CD4-positive, alpha-beta T cell treated with Interferon gamma for 1 hour (primary cell): Measurements from ENCODE around the gene ARMC9.
A peak's percentile ranks its signal among the peaks of the same experiment; 100 is the strongest.
"Not testable (repeated sequence)": the region's sequence is repeated elsewhere in the genome, so short reads cannot be mapped to it uniquely, and the experiment has no call there.

Source experiments
- DNase-seq: peaks from one replicate; pipeline ENCODE4 v3.0.0-alpha.2; 2020

The ARMC9 gene

DNA sequence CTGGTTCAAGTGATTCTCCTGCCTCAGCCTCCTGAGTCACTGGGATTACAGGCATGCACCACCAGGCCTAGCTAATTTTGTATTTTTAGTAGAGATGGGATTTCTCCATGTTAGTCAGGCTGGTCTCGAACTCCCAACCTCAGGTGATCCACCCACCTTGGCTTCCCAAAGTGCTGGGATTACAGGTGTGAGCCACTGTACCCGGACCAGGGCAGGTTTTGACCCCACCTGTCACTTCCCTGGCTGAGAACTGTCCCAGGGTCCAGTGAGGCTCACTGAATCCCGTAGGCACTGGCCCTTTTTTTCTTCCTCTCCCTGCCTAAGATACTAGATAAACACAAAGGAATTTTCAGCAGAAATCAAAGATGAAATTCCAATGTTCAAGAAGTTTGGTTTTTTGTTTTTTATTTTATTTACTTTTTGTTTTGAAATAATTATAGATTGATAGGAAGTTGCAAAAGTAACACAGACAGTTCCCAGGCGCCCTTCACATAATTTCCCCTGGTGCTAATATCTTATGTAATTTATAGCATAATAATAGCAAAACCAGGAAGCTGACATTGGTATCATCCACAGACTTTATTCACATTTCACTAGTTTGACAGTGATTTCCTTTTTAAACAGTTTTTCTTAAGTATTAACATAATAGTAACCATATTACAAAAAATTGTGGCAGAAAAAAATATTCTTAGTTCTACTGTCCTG, 144.7 kb downstream of the ARMC9 start:
- no peak for DNase-seq

DNA sequence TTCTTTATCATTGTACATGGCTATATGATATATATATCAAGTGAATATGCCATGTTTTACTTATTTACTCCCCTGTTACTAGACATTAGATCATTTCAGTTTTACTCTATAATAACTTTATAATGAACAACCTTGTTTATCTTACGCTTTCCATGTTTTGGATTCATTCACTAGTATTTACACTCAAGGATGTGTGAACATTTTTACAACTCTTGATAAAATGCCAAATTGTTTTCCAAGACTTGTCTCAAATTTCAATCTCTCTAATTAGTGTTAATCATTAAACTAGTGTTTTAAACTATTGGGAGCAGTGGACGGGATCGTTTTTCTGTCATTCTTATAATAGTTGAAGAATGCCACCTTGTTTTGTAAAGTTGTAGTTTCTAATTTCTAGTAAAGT, 145.6 kb downstream of the ARMC9 start:
- no peak for DNase-seq

DNA sequence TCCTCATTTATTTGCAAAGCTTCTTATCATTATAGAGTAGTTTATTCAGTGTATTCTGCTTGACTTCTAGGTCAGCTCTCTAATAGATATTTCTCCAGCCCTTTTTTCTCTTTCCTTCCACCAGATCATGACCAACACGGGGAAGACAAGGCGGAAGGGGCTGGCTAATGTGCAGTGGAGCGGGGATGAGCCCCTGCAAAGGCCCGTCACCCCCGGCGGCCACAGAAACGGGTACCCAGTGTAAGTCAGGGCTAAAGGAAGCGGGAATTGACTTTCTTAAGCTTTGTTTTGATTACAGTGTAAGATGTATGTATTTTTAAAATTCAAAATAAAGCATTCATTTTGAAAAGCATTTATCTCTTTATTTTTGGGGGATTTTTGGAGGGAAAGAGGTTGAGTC, 146.4 kb downstream of the ARMC9 start:
- no peak for DNase-seq

DNA sequence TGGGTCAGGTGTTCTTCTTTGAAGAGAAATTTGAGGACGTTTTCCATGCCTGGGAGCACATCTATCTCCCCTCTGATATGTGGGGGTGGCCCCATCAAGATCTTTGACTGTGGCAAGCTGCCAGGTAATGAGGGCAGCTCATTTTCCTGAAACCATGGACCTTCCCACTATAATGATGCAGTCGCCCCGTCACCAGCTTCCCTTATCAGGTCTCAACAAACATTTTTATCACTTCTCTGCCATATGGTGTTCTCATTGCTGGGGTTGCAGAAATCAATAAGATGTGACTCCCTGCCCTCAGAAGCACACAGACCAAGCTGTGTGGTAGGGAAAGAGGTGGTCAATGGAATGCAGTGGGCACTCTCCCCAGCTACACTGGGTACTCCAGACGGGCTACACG, 148.7 kb downstream of the ARMC9 start:
- DNase-seq, result no peak

DNA sequence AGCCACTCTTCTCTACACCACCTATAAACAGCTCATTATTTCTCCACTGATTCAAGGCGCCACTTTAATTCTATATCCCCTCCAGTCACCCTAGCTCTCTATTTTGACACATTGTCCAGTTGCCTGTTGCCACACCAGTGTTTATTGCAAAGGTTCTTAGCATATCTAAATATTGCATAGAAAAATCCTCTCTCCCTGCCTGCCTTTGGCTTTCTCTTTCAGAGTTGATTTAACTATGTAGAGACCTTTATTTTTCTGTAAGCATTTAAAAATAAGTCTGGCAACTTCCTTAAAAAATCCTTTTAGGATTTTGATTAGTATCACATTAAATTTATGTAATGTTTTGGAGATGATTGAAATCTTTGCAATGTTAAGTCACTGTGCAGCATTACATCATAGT, 149.2 kb downstream of the ARMC9 start:
- no peak for DNase-seq

DNA sequence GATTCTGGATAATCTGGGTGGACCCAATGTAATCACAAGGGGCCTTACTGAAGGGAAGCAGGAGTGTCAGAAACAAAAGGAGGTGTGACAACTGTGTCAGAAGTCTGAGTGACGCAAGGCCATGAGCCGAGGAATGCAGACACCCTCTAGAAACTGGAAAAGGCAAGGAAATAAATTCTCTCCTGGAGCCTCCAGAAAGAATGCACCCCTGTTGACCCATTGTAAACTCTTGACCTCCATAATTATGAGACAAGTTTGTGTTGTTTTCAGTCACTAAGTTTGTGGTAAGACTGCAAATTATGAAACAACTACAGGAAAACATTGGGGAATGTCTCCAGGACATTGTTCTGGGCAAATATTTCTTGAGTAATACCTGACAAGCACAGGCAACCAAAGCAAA, 149.7 kb downstream of the ARMC9 start:
- DNase-seq, result no peak

DNA sequence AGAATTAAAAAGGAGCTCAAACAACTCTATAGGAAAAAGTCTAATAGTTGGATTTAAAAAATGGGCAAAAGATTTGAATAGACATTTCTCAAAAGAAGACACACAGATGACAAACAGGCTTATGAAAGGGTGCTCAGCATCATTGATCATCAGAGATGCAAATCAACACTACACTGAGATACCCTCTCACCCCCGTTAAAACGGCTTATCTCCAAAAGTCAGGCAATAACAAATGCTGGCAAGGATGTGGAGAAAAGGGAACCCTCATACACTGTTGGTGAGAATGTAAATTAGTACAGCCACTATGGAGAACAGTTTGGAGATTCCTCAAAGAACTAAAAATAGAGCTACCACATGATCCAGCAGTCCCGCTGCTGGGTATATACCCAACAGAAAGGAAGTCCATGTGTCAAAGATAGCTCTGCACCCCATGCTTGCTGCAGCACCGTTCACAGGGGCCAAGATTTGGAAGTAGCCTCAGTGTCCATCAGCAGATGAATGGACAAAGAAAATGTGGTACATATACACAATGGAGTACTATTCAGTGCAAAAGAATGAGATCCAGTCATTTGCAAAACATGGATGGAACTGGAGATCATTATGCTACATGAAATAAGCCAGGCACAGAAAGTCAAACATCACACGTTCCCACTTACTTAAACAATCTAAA, 150.4 kb downstream of the ARMC9 start:
- DNase-seq, result no peak

DNA sequence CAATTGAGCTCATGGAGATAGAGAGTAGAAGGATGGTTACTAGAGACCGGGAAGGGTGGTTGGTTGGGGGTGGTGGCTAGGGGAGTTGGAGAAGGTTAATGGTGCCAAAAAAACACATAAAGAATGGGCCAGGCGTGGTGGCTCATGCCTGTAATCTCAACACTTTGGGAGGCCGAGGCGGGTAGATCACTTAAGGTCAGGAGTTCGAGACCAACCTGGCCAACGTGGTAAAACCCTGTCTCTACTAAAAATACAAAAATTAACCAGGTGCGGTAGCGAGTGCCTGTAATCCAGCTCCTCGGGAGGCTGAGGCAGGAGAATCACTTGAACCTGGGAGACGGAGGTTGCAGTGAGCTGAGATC, 150.9 kb downstream of the ARMC9 start:
- DNase-seq, result not testable (repeated sequence)

DNA sequence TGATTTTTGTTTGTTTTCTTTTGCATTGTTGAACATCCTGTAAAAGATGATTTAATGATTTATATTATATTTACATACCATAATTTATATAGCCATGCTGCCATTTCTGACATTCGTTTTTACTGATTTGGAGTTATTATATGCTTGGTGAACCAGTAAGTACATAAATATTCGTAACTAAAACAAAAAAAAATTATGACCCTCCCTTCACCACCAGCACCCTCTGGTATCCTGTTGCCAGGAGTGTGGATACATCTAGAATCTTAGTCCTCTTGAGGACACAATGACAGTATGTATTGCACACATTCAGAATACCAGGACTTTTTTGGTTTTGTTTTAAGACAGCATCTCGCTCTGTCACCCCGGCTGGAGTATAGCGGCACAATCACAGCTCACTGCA, 153.2 kb downstream of the ARMC9 start:
- DNase-seq, result no peak

DNA sequence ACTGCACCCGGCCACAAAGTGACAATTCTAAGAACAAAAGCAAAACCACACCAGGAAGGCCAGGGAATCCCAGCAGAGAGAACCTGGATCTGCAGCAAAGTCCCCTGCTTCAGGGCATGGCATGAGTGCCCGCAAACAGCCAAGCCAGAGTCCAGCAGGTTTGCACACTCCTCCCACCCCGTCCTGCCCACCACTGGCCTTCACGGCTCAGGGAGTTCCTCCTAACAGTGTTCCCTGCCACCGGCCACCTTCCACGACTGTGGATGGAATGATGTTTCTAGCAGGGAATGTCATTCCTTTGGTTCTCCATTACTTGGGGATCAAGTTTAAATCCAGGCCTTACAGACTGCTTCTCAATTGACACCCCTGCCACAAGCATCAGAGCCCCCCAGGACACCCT, 155.0 kb downstream of the ARMC9 start:
- no peak for DNase-seq

DNA sequence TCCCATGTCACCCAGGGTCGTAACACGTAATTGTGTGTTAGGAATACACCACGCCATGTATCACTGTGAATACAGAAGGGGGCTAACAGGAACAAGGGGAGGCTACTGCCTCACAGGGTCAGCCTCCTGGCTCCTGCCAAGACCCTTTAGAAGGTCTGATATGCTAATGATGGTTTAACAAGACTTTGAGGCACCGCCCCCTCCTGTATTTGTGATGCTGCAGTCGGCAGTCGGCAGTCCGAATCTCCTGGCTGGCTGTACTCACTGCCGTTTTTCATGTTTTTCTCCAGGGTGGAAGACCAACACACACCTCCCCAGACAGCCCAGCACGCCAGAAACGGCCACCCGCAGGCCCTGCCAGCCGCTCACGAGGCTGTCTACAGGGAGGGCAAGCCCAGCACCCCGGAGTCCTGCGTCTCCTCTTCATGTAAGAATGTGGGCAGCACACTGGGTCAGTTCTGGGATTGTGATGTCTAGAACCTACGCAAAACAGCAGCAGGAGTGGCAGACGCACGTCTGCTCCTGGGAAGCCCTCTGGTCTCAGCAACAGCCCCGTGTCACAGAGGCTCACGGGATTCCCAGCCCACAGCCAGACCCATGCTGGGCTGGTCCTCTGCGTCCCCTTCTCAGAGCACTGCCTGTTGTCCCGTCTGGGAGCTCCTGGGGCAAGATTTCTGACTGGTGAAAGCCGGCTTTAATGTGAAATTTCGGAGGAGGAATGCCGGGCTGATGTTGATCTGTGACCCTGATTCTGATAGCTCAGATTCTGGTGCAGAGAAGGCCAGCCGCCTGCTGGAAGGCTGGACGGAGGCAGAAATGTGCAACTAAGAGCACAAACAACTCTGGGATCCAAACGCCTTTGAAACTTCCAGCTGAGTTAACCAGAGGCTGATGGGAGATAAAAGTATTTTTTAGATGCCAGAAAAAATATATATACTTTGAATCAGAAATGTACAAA, 157.4 kb downstream of the ARMC9 start:
- DNase-seq, result no peak

DNA sequence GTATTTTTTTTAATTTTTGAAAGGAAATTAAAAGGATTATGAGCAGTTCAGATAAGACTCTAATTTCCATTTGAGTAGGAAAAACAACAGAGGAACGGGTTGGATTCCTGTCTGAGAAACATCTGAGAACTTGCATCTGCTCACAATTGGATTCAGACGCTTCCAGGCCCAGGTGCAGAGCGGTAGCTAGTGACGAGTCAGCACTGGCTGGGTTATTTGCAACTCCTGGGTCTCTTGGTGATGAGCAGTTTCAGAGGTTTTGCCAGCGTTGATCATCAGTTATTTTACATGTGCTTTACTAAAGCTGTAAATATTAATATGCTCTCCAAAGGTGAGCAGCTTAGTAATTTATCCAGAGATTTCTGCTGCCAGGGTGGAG, 158.0 kb downstream of the ARMC9 start:
- no peak for DNase-seq

DNA sequence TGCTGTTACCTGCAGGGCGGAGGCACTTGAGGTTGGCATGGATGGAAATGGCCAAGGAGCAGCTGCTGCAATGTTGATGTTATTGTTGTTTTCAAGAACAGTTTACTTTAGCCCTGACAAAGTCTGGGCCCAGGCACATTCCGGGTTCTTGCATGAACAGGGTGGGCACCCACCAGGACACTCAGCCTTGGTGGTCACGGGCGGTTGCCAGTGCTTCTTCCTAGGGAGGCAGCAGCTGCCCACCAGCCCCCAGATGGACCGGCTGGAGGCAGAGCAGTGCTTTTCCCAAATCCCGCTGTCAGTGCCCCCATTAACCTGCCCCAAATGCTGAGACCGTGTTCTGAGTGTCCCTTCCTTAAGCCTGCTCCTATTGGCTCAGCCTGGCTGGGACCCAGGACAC, 158.6 kb downstream of the ARMC9 start:
- no peak for DNase-seq

DNA sequence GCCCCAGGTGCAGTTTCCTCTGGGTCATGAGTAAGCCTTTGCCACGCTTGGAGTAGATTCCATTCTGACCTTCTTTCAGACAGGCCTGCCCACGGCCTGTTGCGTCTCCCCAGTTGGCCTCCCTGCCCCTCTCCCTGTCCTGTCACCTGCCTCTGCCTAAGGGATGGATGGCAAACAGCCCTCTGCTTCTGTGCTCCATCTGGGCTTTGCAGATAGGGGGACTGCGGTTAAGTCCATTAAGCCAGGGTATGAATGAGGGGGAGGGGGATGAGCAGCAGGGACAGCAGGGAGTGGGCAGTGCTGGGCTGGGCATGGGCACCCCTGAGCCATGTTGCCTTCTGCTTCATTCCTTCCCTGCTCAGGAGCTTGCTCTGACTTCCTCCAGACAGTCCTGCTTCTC, 159.5 kb downstream of the ARMC9 start:
- DNase-seq, result no peak

DNA sequence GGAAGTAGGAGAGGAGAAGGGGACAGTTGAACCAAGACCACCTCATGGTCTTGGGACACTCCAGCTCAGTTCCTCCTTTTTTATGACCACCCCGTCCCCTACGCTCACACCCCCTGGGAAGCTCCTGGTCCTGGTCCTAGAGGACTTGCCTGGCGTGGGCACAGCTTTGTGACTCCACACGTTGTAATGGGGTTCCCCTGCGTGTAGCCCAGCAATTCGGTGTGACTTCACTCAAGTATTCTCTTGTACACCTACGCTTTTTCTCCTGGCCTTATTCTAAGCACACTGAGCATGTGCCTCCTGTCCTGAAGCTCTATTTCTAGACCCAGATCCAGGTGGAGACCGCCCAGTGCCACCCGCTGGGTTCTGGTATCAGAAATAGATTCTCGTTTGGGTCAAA, 161.0 kb downstream of the ARMC9 start:
- DNase-seq, result no peak

DNA sequence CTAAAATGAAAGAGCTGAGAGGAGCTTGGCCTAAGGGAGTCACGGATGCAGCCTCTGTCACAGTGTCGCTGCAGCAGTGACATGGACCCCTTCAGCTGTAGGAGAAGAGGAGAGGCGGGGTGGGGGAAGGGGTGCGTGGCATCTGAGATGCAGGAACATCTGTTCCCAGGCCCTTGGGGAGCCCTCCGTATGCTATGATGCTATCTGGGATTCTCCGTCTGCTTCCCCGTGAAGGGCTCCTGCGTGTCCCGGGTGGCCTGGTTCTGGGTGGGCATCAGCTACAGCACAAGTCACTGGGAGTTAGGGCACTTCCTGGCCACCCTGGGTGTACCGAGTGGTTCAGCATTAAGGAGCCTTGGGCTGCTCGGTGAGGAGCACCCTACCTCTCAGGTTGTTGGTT, 161.5 kb downstream of the ARMC9 start:
- no peak for DNase-seq

DNA sequence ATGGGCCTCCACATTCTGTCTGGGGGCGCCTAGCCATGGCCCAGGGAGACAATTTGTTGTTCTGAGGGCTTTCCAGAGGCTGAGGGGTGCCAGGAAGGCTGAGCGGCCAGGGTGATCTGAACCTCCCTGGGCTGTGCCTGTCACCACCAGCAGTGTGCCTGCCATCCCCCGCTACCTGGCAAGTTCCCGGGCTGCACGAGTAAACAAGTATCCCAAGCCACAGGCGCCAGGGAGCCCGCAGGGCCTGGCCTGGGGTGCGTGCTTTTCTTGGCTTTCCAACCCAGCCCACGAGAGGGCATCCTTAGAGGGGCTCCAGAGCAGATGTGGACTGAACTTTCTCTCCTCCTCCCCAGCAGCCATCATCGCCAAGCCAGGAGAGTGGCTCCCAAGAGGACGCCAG, 162.0 kb downstream of the ARMC9 start:
- no peak for DNase-seq

DNA sequence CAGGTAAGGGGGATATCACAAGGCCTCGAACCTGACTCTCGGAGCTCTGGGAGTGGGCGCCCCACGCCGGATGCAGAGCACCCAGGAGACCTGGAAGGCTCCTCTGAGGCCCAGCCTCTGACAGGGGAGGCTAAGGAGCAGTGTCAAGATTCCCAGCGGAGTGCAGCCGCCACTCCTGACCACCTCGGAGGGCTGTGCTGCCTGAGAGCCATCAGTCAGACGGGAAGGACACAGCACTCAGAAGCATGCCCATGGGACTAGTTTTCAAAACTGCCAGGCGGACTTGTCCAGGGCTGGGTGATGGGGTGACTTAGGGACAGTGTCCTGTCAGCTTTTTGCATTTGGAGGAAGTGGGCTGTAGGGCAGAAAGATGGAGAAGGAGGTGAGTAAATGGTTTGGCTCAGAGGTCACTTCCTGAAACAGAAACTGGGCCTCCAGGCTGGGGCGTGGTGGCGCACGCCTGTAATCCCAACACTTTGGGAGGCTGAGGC, 162.5 kb downstream of the ARMC9 start:
- DNase-seq, result no peak

DNA sequence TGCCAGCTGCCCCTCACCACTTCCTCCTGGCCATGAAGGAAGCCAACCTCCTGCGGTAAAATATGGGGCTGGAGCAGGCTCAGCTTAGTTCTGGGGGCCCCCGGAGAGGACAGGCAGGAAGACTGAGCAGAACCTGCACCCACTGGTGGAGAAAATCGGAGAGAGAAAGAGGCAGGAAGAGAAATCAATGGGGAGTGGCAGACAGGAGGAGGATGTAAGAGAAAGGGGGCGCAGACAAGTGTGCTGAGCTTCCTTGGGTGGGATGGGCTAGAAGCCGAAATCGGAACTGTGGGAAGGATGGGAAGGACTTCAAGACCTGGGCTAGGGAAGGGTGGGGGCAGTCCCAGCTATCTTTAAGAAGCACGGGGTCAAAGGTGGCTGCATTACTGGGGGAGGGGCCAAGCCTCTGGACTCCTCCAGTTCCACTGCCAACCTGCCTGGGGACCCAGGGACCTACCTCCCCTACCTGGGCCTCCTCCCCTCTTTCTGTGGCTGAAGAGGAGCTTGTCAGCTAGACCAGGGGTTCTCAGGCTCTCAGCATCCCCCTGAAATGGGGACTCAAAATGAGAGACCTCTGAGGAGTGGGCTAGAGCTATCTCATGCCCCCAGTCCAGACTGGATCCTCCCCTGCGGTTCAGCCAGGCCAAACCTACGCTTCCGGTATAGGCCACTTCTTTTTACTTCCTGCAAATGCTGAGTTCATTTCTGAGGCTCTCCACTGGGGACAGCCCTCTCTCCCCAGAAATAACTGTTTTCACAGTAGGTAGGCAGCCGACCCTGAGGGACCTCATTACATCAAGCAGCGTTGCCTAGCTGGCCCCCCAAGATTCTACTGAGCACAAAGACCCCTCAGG, 163.5 kb downstream of the ARMC9 start:
- DNase-seq, result peak; percentile 41

DNA sequence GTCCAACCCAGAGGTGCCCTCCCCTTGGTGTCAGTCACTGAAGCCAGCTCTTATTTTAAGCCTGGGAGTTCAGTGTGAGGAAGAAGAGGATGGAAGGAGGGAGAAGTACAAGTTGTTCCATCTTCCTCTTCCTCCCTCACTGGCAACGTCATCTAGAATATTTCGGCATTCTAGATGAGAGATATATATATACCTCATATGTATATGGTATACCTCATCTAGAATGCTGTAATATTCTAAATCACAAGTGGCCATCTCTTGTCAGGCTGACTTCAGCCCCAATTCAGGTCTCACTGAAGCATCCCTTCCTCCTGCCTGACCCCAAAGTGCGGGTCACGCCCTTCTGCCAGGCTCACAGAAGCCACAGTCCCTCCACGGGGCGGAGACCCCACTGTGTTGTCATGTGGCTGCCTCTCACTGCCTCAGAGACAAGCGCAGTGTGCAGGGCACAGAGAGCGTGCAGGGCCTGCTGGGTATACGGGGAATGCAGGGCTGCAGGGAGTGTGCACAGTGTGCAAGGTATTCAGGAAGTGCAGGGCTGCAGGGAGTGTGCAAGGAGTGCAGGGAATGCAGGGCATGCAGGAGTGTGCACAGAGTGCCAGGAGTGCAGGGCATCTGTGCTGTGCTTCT, 164.2 kb downstream of the ARMC9 start:
- DNase-seq, result no peak

DNA sequence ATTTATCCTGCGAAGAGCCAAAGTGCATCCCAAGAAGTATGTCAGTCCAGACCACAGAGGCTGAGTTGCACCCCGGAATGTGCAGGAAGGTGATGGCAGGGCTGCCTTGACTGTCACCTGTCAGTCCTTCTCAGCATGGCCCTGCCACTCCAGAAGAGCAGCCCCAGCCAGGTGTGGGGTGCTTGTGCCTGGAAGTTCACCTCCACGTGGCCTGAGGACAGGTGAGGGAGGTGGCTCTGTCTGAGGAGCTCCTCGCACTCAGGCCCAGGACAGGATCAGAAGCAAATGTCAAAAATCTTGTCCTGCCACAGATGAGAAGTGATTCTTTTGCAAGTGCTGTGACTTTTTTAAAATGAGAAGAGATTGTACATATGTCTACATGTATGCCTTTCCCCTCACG, 165.6 kb downstream of the ARMC9 start:
- no peak for DNase-seq
